H4 (cell line): ENCODE data around the gene ZNF383. TPM values are rescaled to one million over a fixed set of nuclear protein-coding genes. Genes with fewer than 3 reads are reported as not detected.
"Not testable (repeated sequence)": the region's sequence is repeated elsewhere in the genome, so short reads cannot be mapped to it uniquely, and the experiment has no call there.

Experiments used
- DNase-seq: peaks from one replicate; pipeline ENCODE4 v3.0.0-alpha.2; 2015; ENCODE audit warnings: low spot score
- total RNA-seq: library from RNA; depleted of rRNA; stranded (reverse); fragments of >200 nt; shearing (Covaris generic); gene quantifications from 2 replicates; pipeline ENCODE4 v1.2.3, GENCODE V29; 2014; rRNA removed

ZNF383 gene
- total RNA-seq, 1 experiment from 2014 or later, result 3.2 TPM

GRCh38 chr19:37292998-37293939 is 75.3 kb downstream of the ZNF383 start:
- DNase-seq, result not testable (repeated sequence)

GRCh38 chr19:37294246-37294645 is 76.2 kb downstream of the ZNF383 start:
- not testable (repeated sequence) for DNase-seq

Other genes starting within 250 kb of the ZNF383 start
- gene ZNF420, start 139.8 kb upstream of the ZNF383 start, total RNA-seq, result 0.90 and 1.8 TPM in 2 replicates
- gene ZNF585A, start 45.5 kb upstream of the ZNF383 start, total RNA-seq, result 7.5 and 8.1 TPM in 2 replicates
- 5.5 and 6.3 TPM in 2 replicates for gene ZNF585B, start 7.7 kb upstream of the ZNF383 start, total RNA-seq
- gene ZNF527, start 152.9 kb downstream of the ZNF383 start, total RNA-seq, result 6.2 and 6.3 TPM in 2 replicates
- 5.7 TPM in 2 replicates for gene ZNF569, start 249.2 kb downstream of the ZNF383 start, total RNA-seq